ENCODE results near the gene TCEANC.

Gene TCEANC

GRCh38 chrX:13692771-13693231, 39.9 kb downstream of the TCEANC start:
- no peak for DNase-seq (ENCODE audit: low spot score)

GRCh38 chrX:13693341-13693961, 40.5 kb downstream of the TCEANC start:
- DNase-seq (ENCODE audit: low spot score): no peak

GRCh38 chrX:13694359-13694758, 41.4 kb downstream of the TCEANC start:
- DNase-seq (ENCODE audit: low spot score): no peak

- DNase-seq (ENCODE audit: low spot score): no peak
Measured at GRCh38 chrX:13694983-13695382, 42.0 kb downstream of the TCEANC start.

DNA sequence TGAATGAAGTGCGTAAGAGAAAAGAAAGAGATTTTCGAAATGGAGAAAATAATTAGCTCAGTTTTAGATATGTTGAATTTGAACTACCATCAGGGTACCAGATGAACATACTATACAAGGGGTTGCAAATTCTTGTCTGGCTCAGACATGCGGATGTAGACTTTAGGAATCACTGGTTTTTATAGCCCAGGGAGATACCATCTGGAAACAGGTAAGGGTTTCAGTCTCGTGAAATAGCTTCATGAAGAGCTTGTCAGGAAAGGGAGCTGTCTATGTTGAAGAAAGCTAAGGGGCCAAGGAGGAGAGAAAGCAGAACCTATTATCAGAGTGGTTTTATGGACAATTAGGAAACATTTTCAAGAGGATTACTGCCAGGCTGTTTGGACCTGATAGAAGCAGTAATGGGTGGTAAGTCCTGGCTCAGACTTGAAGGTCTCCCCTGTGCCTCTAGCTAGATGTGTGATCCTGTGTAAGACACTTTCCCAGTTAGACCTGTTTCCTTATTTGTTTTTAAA, 42.7 kb downstream of the TCEANC start:
- DNase-seq (ENCODE audit: low spot score): no peak

GRCh38 chrX:13697455-13697854, 44.5 kb downstream of the TCEANC start:
- no peak for DNase-seq (ENCODE audit: low spot score)

DNA sequence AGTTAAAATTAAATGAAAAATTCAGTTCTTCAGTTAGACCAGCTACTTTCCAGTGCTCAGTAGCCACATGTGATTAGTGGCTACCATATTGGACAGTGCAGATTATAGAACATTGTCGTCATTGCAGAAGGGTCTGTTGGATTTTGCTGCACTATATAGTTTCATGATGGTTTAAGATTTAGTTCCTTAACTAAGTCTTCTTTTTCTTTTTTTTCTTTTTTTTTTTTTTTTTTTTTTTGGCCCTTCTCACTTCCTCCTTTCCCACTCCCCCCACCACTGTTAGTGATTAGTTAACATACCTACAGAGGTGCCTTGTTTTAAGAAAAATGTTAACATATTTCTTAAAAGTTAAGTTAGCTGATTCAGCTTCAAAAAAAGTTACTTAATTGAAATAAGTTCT, 45.0 kb downstream of the TCEANC start:
- DNase-seq (ENCODE audit: low spot score): no peak

DNA sequence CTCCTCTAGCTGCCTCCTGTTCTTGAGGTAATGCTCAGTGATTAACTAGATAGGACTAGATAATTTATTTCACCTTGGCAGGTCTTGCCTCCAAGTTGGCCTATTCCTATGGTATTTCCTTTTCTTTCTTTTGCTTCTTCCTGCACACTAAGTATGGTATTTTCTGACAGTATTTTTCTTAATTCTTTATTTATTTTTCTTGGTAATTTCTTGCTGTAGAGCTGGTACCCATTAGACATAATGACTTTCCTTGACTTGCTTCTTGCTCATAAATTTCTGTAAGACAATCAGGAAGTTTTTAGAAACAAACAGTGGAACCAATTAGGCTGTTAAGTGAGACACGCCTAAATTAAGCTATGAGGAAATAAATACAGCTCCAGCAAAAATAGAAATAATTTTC, 45.5 kb downstream of the TCEANC start:
- no peak for DNase-seq (ENCODE audit: low spot score)

GRCh38 chrX:13699183-13699826, 46.4 kb downstream of the TCEANC start:
- no peak for DNase-seq (ENCODE audit: low spot score)

DNA sequence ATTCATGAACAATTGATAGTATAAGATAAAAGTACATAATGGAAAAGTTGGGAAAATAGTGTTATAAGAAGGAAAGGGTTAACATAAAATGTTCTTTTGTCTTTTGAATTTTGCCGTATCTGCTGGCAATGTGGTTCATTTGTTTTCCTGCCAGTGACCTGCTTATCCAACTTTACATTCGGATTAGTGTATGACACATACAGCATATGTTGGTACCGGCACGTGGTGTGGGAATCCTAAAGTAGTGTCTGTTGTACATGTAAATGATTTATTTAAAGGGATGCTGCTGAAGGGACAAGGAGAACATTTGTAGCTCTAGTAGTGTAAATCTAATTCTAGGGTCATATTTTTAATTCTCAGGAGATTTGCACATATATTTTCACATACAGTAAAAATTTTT, 47.4 kb downstream of the TCEANC start:
- no peak for DNase-seq (ENCODE audit: low spot score)

DNA sequence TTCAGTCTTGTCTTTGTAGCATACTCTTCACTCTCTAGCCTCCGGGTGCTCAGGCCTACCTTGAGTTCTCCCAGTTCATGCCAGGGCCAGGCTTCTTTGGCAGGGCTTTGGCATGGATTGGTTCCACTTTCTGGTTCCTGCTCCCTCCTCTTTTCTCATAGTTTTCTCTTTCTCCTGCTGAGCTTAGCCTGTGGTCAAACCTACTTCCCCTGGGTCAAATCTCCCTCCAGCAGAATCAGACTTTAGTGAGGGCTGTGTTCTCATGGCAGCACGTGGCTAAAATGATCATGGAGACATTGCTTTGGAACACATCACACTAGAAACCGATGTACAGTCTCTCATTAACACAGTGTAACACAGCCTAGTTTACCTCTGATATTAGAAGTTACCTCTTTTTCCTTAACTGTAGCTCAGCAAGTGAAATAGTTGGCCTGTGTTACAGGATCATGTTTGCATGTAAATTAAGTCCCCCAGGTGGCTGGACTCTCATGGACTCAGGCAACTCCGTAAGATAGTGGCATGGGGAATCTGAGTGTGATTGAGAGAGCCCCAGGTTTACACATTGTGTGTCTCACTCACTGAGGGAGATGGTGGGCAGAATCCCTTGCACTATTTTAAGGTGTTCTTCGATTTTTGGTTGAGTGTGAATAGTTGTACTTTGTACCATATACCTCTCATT, 49.3 kb downstream of the TCEANC start:
- no peak for DNase-seq (ENCODE audit: low spot score)

- DNase-seq (ENCODE audit: low spot score): no peak
Measured at GRCh38 chrX:13703135-13703534, 50.2 kb downstream of the TCEANC start.

DNA sequence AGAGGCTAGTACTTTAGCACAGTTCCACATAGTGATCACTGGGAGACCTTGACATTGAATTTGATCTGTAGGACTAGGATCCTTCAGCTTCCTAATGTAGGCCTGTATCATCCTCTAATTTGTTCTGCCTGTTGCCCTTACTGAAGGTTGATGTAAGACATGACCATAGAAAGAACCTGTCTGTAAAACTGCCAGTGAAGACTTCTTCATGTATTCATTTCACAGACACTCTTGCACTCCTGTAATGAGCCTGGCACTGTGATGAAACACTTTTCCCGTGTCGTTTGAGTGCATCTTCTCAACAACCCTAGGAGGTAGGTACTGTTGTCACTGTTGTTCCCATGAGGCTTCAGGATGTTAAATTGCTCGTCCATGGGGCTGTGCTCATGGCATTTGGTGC, 50.6 kb downstream of the TCEANC start:
- DNase-seq (ENCODE audit: low spot score): no peak

- no peak for DNase-seq (ENCODE audit: low spot score)
Measured at GRCh38 chrX:13711141-13711540, 58.2 kb downstream of the TCEANC start.

Data from SW480 (cell line).